Astrocyte of the cerebellum (primary cell): ENCODE data around the gene FTO.

ENCODE experiments used
- DNase-seq: peaks from one replicate; pipeline ENCODE4 v3.0.0-alpha.2; 2011; ENCODE audit warnings: low read depth
- H3K4me3 ChIP-seq: 2 replicates; pipeline ENCODE4 v1.5.1; 2011; ENCODE audit warnings: mild to moderate bottlenecking, low read depth, low read length, moderate library complexity
- CTCF ChIP-seq: IDR thresholded peaks from 2 replicates; pipeline ENCODE4 v1.5.1; 2012; ENCODE audit warnings: low read length, low read depth, moderate library complexity, mild to moderate bottlenecking; ENCODE audit errors: missing control alignments
- in situ Hi-C: cut with HindIII; loops from 2 replicates; pipeline ENCODE4 v1.10.0; 2017; ENCODE audit warnings: low sequenced_read_pairs

Gene FTO

GRCh38 chr16:53704445-53704813 lies 473 bp downstream of the FTO start:
- TF ChIP-seq CTCF, result no peak
- H3K4me3 ChIP-seq, result peak overlapping the region; percentile 92
- in situ Hi-C loops, result no loop called here

GRCh38 chr16:53707671-53708070 lies 3.7 kb downstream of the FTO start:
- no peak for DNase-seq
- in situ Hi-C loops, result no loop called here
- H3K4me3 ChIP-seq, result no peak overlapping the region
- TF ChIP-seq CTCF, result no peak

More at GRCh38 chr16:53704445-53704813, 473 bp downstream of the FTO start:
- DNase-seq, result no peak

GRCh38 chr16:53708490-53708889 lies 4.5 kb downstream of the FTO start:
- in situ Hi-C loops, result no loop called here
- no peak overlapping the region for H3K4me3 ChIP-seq
- DNase-seq, result no peak
- TF ChIP-seq CTCF, result no peak

- no peak for TF ChIP-seq CTCF
- H3K4me3 ChIP-seq, result no peak overlapping the region
- DNase-seq, result no peak
- in situ Hi-C loops, result no loop called here
These were observed 7.4 kb downstream of the FTO start for GRCh38 chr16:53711390-53711789.

- DNase-seq, result no peak
- TF ChIP-seq CTCF, result no peak
- in situ Hi-C loops, result no loop called here
- no peak overlapping the region for H3K4me3 ChIP-seq
These were observed 8.1 kb downstream of the FTO start for GRCh38 chr16:53712065-53712464.

GRCh38 chr16:53713403-53714204 lies 9.6 kb downstream of the FTO start:
- TF ChIP-seq CTCF, result no peak
- in situ Hi-C loops, result no loop called here
- DNase-seq, result no peak
- H3K4me3 ChIP-seq, result no peak overlapping the region
